ENCODE measurements around the gene GAD1. TPM values are rescaled to one million over a fixed set of nuclear protein-coding genes. Genes with fewer than 3 reads are reported as not detected.

GAD1 gene
- total RNA-seq, 1 experiment from 2014 or later: 2.5 TPM

GRCh38 chr2:170813611-170814532 lies 2.8 kb upstream of the GAD1 start (continued):
- TF ChIP-seq ZNF532 (CRISPR knock-in tag; IDR thresholded peaks at IDR 0.05; ENCODE audit: borderline replicate concordance) (no peak), ATF6 (CRISPR knock-in tag; IDR thresholded peaks at IDR 0.05) (no peak), GRHL2 (CRISPR knock-in tag; IDR thresholded peaks at IDR 0.05; ENCODE audit: insufficient replicate concordance, severe bottlenecking) (no peak), NFATC4 (CRISPR knock-in tag; IDR thresholded peaks at IDR 0.05) (no peak), ZNF281 (CRISPR knock-in tag; IDR thresholded peaks at IDR 0.05) (peak; percentile 62; the same call in 1 of the 2 replicates), ZBTB43 (CRISPR knock-in tag; IDR thresholded peaks at IDR 0.05) (0 out of 2 replicates have a peak, but pooled peaks have one; percentile 56), NFYB (CRISPR knock-in tag; conservative IDR thresholded peaks at IDR 0.05; ENCODE audit: low read depth) (0 out of 2 replicates have a peak, but pooled peaks have one; percentile 12), MAX (CRISPR knock-in tag; IDR thresholded peaks at IDR 0.05) (peak; percentile 40; the same call in 1 of the 2 replicates), NR2C2 (CRISPR knock-in tag; IDR thresholded peaks at IDR 0.05) (no peak), SP1 (CRISPR knock-in tag; conservative IDR thresholded peaks at IDR 0.05) (no peak), AR (CRISPR knock-in tag; IDR thresholded peaks at IDR 0.05) (0 out of 2 replicates have a peak, but pooled peaks have one; percentile 14), NFE2L1 (CRISPR knock-in tag; IDR thresholded peaks at IDR 0.05) (peak; percentile 52; the same call in 1 of the 2 replicates), SMAD3 (CRISPR knock-in tag; IDR thresholded peaks at IDR 0.05; ENCODE audit: borderline replicate concordance) (0 out of 2 replicates have a peak, but pooled peaks have one; percentile 54), ATF2 (CRISPR knock-in tag; IDR thresholded peaks at IDR 0.05; ENCODE audit: borderline replicate concordance, low read depth) (no peak), HMGXB4 (CRISPR knock-in tag; IDR thresholded peaks at IDR 0.05) (0 out of 2 replicates have a peak, but pooled peaks have one; percentile 23), ESRRA (CRISPR knock-in tag; IDR thresholded peaks at IDR 0.05; ENCODE audit: borderline replicate concordance) (no peak), CREM (CRISPR knock-in tag; IDR thresholded peaks at IDR 0.05) (0 out of 2 replicates have a peak, but pooled peaks have one; percentile 42), NR3C1 (CRISPR knock-in tag; conservative IDR thresholded peaks at IDR 0.05; ENCODE audit: low read depth) (no peak), FOXP1 (CRISPR knock-in tag; IDR thresholded peaks at IDR 0.05; ENCODE audit: borderline replicate concordance) (0 out of 2 replicates have a peak, but pooled peaks have one; percentile 35)

Data from WTC11 (cell line).